Stimulated activated CD4-positive, alpha-beta T cell treated with anti-CD3 and anti-CD28 coated beads, Interleukin-2, amount 100 ng/mL, for 24 hours (primary cell): ENCODE measurements around the gene GRK1.

ENCODE experiments used
- DNase-seq, 2 donors: peaks; one replicate each; pipeline ENCODE4 v3.0.0-alpha.2; 2020

Gene GRK1

DNA sequence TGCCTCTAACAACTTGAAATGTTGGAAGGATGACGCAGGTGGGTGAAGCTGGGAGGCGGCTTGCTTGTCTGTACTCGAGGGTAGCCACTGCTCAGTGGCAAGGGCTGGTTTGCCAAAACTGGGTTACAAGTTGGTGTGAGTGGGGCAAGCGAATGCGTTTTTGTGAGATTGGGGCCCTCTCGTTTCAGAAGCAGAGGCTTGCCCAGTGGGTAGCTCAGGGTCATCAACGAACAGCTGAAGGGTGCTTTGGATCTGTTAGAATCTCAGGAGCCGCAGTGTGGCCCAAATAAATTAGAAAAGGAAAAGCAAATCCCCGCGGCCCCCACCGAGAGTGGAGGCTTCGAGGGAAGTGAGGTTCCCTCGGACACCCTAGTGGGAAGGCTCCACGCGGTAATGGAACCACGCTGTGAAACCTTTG lies 16.3 kb upstream of the GRK1 start:
- DNase-seq = no peak

DNA sequence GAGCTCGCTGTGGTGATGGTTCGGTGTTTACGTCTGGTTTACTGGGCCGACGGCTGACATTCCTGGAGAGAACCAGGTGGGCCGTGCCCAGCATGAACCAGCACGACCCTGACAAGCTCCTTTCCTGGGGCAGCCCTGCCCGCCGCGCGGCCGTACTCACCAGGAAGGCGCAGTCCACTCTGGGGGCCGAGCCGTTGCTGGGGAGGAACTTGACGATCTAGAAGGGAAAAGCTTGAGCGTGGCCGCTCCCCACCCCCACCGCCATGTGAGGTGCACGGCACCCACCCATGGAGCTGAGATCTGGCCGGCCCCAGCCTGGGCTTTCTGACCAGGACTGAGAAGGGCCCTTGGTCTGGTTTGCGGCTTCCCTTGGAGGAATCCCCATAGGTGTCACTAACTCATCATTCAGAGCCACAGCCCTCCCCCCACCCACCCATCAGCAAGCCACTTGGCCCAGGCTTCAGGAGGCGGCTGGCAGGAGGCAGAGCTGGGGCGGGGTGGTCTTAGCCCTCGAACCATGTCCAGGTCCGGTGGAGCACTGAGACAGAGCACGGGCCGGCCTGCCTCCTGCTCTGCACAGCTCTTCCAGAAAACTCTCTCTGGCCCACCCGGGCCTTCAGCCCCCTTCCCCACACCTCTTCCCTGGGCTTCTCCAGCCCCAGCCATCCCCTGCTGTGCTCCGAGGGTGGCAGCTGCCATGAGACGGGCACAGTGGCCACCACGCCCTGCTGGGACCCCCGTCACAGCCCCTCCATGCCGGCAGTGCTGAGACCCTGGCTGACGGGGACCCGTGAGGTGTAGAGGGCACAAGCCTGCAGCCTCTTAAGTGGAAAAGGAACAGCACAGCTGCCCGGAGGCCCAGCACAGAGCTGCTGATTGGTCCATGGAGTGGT lies 15.3 kb upstream of the GRK1 start:
- DNase-seq = no peak

DNA sequence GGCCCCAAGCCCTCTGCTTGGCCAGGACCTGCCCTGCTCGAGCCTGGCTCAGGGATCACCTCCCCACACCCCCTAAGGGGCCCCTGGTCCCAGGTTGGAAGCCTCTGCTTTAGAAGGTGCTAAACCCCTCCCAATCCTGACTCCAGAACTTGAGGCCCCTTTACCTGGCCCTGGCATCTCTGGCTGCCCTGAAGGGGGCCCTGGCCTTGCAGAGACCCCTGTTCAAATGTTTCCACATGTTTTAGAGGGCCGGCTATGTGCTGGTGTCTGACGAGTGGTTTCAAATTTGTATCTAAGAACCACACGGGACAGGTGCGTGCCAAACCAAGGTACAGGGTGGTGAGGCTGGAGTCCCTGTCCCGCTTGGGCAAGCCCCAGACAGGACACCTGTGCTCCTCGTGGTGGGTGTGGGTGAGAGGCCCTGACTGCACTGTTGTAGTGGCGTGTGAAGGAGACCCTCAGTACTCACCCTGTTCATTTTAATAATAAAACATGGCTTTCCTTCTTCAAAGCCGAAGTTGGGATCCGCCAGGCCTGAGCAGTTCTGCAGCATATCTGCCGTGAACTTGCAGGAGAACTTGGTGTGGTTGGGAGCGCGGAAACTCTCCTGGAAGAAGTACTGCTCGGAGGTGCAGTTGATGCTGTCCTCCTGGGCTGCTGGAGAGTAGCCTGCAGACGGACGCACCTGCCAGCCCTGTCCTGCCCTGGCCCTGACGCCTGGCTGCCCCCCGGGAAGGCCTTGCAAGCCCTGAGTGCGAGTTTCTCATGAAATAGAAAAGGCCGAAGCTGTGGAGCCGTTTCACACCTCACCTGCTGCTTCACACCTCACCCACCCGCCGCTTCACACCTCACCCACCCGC lies 14.4 kb upstream of the GRK1 start:
- DNase-seq = no peak

DNA sequence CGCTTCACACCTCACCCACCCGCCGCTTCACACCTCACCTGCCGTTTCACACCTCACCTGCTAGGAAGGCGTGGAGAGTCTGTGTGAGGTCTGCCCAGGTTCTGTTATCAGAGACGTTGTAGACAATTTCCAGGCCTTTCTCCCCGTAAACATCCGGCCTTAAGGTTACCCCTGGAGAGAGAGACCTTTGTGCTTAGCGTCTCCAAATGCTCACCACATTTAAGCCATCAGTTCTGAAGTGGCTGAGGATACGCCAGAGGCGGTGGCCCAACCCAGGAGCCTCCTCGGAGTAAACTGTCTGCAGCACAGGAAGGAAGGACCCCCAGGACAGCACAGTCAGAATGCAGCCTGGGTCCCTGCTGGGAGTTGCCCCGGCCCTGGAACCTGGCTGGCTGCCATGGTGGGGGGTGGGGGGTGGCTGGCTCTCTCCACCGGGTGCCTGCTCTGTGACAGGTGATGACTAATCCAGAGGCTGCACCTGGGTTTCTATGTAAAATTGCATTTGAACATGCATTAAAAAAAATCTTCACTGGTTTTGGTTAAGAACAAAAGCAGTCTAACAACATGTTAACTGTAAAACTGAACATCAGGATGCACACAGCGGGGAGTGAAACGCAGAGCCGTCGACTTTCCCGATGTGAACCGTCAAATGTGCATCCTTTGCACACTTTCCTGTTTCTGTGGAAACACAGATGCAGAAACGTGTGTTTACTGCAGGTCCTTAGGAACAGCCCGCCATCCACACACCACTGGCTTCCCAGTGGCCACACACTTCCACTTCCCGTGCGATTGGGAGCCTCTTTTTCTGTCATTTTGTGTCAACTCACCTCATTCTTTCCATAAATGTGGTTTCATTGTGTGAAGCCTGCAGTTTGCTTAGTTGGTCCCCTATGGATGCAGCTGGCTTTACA lies 13.5 kb upstream of the GRK1 start:
- DNase-seq = no peak

GRCh38 chr13:113654175-113654560 lies 12.9 kb upstream of the GRK1 start:
- DNase-seq = no peak

GRCh38 chr13:113654591-113655345 lies 12.3 kb upstream of the GRK1 start:
- no peak for DNase-seq

GRCh38 chr13:113655346-113656002 lies 11.5 kb upstream of the GRK1 start:
- no peak for DNase-seq

DNA sequence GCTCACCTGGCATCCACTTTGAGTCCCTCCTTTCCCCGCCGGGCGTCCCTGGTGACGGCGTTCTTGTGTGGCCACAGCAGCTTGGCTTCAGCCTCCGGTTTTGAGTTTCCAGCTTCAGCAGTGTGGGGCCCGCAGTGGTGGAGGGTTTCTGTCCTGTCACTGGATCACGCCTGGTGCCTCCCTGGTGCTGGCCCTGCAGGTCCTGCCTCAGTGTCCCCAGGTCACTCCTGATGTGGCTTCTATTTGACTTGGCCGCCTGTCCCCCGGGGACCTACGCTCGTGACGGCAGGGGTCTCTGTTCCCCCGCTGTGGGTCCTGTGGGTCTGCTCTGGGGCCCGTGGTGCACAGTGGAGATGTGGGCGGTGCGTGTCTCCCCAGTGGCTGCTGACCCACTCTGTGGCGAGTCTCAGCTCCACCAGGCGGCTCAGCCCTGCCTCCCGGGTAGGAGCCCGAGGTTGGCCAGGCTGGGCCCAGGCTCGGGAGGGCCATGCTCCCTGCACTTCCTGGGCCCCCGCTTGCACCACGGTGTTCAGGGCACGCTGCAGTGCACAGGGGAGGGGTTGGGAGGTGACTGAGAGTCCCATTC lies 10.9 kb upstream of the GRK1 start:
- no peak for DNase-seq

- no peak for DNase-seq
Measured at GRCh38 chr13:113656831-113657671, 10.0 kb upstream of the GRK1 start.

DNA sequence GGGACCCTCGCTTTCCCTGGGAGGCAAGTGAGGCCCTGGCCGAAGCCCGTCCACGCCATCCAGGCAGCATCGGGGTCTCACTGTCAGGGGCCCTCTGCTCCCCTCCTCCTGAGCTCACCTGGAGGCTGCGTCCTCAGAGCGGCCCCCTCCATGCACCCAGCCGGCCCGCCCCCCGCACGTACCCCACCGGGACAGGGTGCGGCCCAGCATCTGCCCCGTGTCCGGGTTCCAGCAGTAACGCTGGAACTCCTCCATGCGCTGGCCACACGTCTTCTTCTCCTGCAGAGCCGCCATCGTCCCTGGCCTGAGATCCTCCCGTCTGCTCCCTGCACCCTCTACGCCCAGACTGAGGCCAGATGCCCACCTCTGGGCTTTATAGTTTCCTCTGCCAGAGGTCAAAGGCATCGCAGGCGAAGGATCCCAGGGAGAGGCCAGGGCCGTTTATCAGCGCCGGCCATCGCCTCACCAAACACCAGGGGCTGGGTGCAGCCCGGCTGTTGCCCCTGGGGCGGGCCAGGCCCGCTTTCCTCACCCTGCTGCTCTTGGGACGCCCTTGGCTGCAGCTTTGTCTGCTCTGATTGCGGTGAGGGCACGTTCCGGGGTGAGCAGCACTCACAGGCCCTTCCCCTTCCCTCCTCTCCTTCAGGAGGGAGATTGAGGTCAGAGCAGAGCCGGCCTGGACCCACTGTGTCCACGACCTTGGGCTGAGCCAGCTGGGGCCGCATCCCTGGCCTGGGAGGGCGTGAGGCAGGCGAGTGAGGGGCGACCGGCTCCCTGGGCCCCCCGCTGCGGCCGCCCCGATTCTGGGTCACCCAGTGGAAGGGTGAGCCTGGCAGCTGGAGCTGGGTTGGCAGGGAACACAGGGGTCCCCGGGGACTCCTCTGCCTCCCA lies 8.9 kb upstream of the GRK1 start, which contains the start of gene ATP4B:
Gene ATP4B (minus strand): TSS at position 348 of the 891 bp plus-strand sequence. CDS start 54 bp downstream, at position 294.
- DNase-seq = no peak

- DNase-seq = no peak
Measured at GRCh38 chr13:113658836-113659235, 8.2 kb upstream of the GRK1 start.

- DNase-seq = no peak
Measured at GRCh38 chr13:113659337-113659736, 7.7 kb upstream of the GRK1 start.

GRCh38 chr13:113660066-113660465 lies 7.0 kb upstream of the GRK1 start:
- DNase-seq = no peak

GRCh38 chr13:113661509-113661908 lies 5.5 kb upstream of the GRK1 start:
- no peak for DNase-seq

GRCh38 chr13:113663934-113664333 lies 3.1 kb upstream of the GRK1 start:
- no peak for DNase-seq

GRCh38 chr13:113664751-113665596 lies 2.0 kb upstream of the GRK1 start:
- DNase-seq = no peak

- no peak for DNase-seq
Measured at GRCh38 chr13:113665597-113666328, 1.3 kb upstream of the GRK1 start.
